ENCODE results near the gene HSPB2.

DNA sequence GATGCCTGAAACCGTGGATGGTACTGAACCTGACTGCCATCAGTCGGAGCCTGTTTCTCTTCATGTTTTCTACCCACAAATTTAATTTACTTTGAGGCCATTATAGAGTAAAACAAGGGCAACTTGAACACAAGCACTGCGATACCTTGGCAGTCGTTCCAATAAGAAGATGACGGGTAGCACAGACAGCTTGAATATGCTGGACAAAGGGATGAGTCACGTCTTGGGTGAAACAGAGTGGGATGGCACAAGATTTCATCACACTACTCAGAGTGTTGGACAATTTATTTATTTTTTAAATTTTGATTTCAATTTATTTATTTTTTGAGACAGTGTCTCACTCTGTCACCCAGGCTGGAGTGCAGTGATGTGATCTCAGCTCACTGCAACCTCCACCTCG lies 30.3 kb downstream of the HSPB2 start:
- TF ChIP-seq SRF (IDR thresholded peaks at IDR 0.05; ENCODE audit: low read depth) (no peak), RAD21 (IDR thresholded peaks at IDR 0.05; ENCODE audit: low read depth) (no peak), SIN3A (IDR thresholded peaks at IDR 0.05; ENCODE audit: low read depth) (no peak), YY1 (IDR thresholded peaks at IDR 0.05; ENCODE audit: extremely low read depth, insufficient replicate concordance, low read depth, low read length) (no peak), EZH2 (IDR thresholded peaks at IDR 0.05) (no peak), POLR2A (IDR thresholded peaks at IDR 0.05; ENCODE audit: borderline replicate concordance, extremely low read depth, insufficient read depth, insufficient read length) (no peak), EZH2phosphoT487 (IDR thresholded peaks at IDR 0.05; ENCODE audit: borderline replicate concordance) (no peak), ELF1 (IDR thresholded peaks at IDR 0.05; ENCODE audit: borderline replicate concordance, low read depth) (no peak)
- TF ChIP-seq, protein P1, sequence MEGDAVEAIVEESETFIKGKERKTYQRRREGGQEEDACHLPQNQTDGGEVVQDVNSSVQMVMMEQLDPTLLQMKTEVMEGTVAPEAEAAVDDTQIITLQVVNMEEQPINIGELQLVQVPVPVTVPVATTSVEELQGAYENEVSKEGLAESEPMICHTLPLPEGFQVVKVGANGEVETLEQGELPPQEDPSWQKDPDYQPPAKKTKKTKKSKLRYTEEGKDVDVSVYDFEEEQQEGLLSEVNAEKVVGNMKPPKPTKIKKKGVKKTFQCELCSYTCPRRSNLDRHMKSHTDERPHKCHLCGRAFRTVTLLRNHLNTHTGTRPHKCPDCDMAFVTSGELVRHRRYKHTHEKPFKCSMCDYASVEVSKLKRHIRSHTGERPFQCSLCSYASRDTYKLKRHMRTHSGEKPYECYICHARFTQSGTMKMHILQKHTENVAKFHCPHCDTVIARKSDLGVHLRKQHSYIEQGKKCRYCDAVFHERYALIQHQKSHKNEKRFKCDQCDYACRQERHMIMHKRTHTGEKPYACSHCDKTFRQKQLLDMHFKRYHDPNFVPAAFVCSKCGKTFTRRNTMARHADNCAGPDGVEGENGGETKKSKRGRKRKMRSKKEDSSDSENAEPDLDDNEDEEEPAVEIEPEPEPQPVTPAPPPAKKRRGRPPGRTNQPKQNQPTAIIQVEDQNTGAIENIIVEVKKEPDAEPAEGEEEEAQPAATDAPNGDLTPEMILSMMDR (IDR thresholded peaks at IDR 0.05 in 2 of 3, conservative IDR thresholded peaks at IDR 0.05 in 1 of 3; ENCODE audit: borderline replicate concordance in 1 of 3, insufficient read depth in 1 of 3, low read depth in 2 of 3, low read length in 2 of 3), result no peak
- TF ChIP-seq, protein P2, sequence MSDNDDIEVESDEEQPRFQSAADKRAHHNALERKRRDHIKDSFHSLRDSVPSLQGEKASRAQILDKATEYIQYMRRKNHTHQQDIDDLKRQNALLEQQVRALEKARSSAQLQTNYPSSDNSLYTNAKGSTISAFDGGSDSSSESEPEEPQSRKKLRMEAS (IDR thresholded peaks at IDR 0.05), result no peak
